HG03469 (cell line): ENCODE data around the gene NDEL1.

Experiments used
- ATAC-seq: cut with Tn5 transposase; IDR thresholded peaks from one replicate; pipeline ENCODE4 v1.9.1; 2021; ENCODE audit warnings: mild to moderate bottlenecking, moderate library complexity, moderate number of reproducible peaks; ENCODE audit not compliant: unreplicated experiment

Gene NDEL1

GRCh38 chr17:8477715-8478441 is 42.2 kb downstream of the NDEL1 start:
- ATAC-seq, result no peak

GRCh38 chr17:8479431-8479947 is 43.8 kb downstream of the NDEL1 start:
- ATAC-seq, result no peak

GRCh38 chr17:8480011-8480976 is 44.6 kb downstream of the NDEL1 start:
- ATAC-seq, result no peak

- ATAC-seq, result no peak
These were observed 45.4 kb downstream of the NDEL1 start for GRCh38 chr17:8481089-8481488.

GRCh38 chr17:8481703-8482102 is 46.0 kb downstream of the NDEL1 start:
- ATAC-seq, result no peak

- no peak for ATAC-seq
These were observed 46.9 kb downstream of the NDEL1 start for GRCh38 chr17:8482546-8482945.

GRCh38 chr17:8484465-8484864 is 48.8 kb downstream of the NDEL1 start:
- ATAC-seq, result no peak

- no peak for ATAC-seq
These were observed 49.8 kb downstream of the NDEL1 start for GRCh38 chr17:8485491-8485890.

GRCh38 chr17:8487130-8487645 is 51.5 kb downstream of the NDEL1 start:
- ATAC-seq, result no peak

GRCh38 chr17:8487743-8488142 is 52.1 kb downstream of the NDEL1 start:
- ATAC-seq, result no peak

- ATAC-seq, result no peak
These were observed 52.8 kb downstream of the NDEL1 start for GRCh38 chr17:8488491-8488890.

GRCh38 chr17:8488901-8489300 is 53.2 kb downstream of the NDEL1 start:
- no peak for ATAC-seq

GRCh38 chr17:8489841-8490240 is 54.2 kb downstream of the NDEL1 start:
- no peak for ATAC-seq

- no peak for ATAC-seq
These were observed 54.8 kb downstream of the NDEL1 start for GRCh38 chr17:8490256-8491023.

GRCh38 chr17:8492121-8492520 is 56.4 kb downstream of the NDEL1 start:
- ATAC-seq, result no peak

- ATAC-seq, result no peak
These were observed 58.3 kb downstream of the NDEL1 start for GRCh38 chr17:8494021-8494420.

- ATAC-seq, result no peak
These were observed 58.9 kb downstream of the NDEL1 start for GRCh38 chr17:8494506-8495111.

GRCh38 chr17:8496081-8496480 is 60.4 kb downstream of the NDEL1 start:
- ATAC-seq, result no peak

GRCh38 chr17:8499171-8499570 is 63.5 kb downstream of the NDEL1 start:
- no peak for ATAC-seq

- no peak for ATAC-seq
These were observed 63.9 kb downstream of the NDEL1 start for GRCh38 chr17:8499614-8500013.
